HUES64 (cell line): Measurements from ENCODE around the gene SH3BP1.
A peak's percentile ranks its signal among the peaks of the same experiment; 100 is the strongest.

Experiments used
- H3K27ac ChIP-seq: 2 replicates; pipeline ENCODE4 v1.7.0; 2013; ENCODE audit warnings: low read depth, low read length, inconsistent platforms
- H3K27me3 ChIP-seq: 2 replicates; pipeline ENCODE4 v1.6.1; 2013; ENCODE audit warnings: mild to moderate bottlenecking, low read length; ENCODE audit not compliant: insufficient read depth
- H3K36me3 ChIP-seq: 2 replicates; pipeline ENCODE4 v1.6.1; 2013; ENCODE audit warnings: mild to moderate bottlenecking, low read length; ENCODE audit not compliant: insufficient read depth
- H3K4me1 ChIP-seq: 2 replicates; pipeline ENCODE4 v1.6.1; 2013; ENCODE audit warnings: mild to moderate bottlenecking, low read length, moderate library complexity; ENCODE audit not compliant: insufficient read depth
- H3K4me3 ChIP-seq: 2 replicates; pipeline ENCODE4 v1.5.1; 2013; ENCODE audit warnings: mild to moderate bottlenecking, low read length, moderate library complexity
- H3K9ac ChIP-seq: 2 replicates; pipeline ENCODE4 v1.6.1; 2013; ENCODE audit warnings: mild to moderate bottlenecking, low read depth, low read length
- H3K9me3 ChIP-seq: 2 replicates; pipeline ENCODE4 v1.6.1; 2013; ENCODE audit warnings: low read depth, low read length; ENCODE audit not compliant: insufficient read depth
- WGBS: fragments of 150-250, 120-280 bp; methylation state at CpG from one replicate; pipeline ENCODE4 v1.1.7; 2013; ENCODE audit warnings: missing lambda C conversion rate; 5-methylcytosine and 5-hydroxymethylcytosine counted together

Gene SH3BP1

GRCh38 chr22:37675930-37676735 lies 36.7 kb downstream of the SH3BP1 start:
- H3K27me3 ChIP-seq: no peaks in the 10 kb centered on the region
- H3K36me3 ChIP-seq: no peaks in the 10 kb centered on the region
- WGBS: 34% methylated on average over 13 of the region's 17 CpGs
- H3K9ac ChIP-seq: no peak overlapping the region
- peak overlapping the region; percentile 59 for H3K4me3 ChIP-seq
- peaks cover 5% of the 10 kb centered on the region for H3K4me1 ChIP-seq
- peak overlapping the region; percentile 44; the same call in 1 of the 2 replicates for H3K27ac ChIP-seq
- H3K9me3 ChIP-seq: no peaks in the 10 kb centered on the region

- H3K9ac ChIP-seq: no peak overlapping the region
- WGBS: 2% methylated on average over 42 of the region's 42 CpGs
Measured at GRCh38 chr22:37676736-37677492, 37.4 kb downstream of the SH3BP1 start.

GRCh38 chr22:37677493-37677974 lies 38.1 kb downstream of the SH3BP1 start:
- Histone ChIP-seq H3K36me3 (no peaks in the 10 kb centered on the region), H3K9me3 (no peaks in the 10 kb centered on the region), H3K27me3 (no peaks in the 10 kb centered on the region), H3K27ac (0 out of 2 replicates have a peak overlapping the region, but pooled peaks have one; percentile 39), H3K4me3 (peak overlapping the region; percentile 59), H3K9ac (no peak overlapping the region), H3K4me1 (peaks cover 5% of the 10 kb centered on the region)
- 74% methylated on average over 12 of the region's 15 CpGs for WGBS

More at GRCh38 chr22:37676736-37677492, 37.4 kb downstream of the SH3BP1 start:
- Histone ChIP-seq H3K27ac (peak overlapping the region; percentile 44; the same call in 1 of the 2 replicates), H3K9me3 (no peaks in the 10 kb centered on the region), H3K36me3 (no peaks in the 10 kb centered on the region), H3K27me3 (no peaks in the 10 kb centered on the region), H3K4me3 (peak overlapping the region; percentile 59), H3K4me1 (peaks cover 5% of the 10 kb centered on the region)

- no peak overlapping the region for H3K9ac ChIP-seq
- no peaks in the 10 kb centered on the region for H3K36me3 ChIP-seq
- H3K27ac ChIP-seq: no peak overlapping the region
- WGBS: 80% methylated on average over 18 of the region's 18 CpGs
- H3K4me3 ChIP-seq: no peak overlapping the region
- H3K9me3 ChIP-seq: no peaks in the 10 kb centered on the region
- no peaks in the 10 kb centered on the region for H3K27me3 ChIP-seq
- peaks cover 5% of the 10 kb centered on the region for H3K4me1 ChIP-seq
Measured at GRCh38 chr22:37678372-37678771, 38.9 kb downstream of the SH3BP1 start.

GRCh38 chr22:37679670-37680069 lies 40.2 kb downstream of the SH3BP1 start:
- H3K27me3 ChIP-seq: no peaks in the 10 kb centered on the region
- H3K4me3 ChIP-seq: no peak overlapping the region
- H3K9ac ChIP-seq: no peak overlapping the region
- no peaks in the 10 kb centered on the region for H3K36me3 ChIP-seq
- 87% methylated on average over 8 of the region's 8 CpGs for WGBS
- H3K9me3 ChIP-seq: no peaks in the 10 kb centered on the region
- peaks cover 5% of the 10 kb centered on the region for H3K4me1 ChIP-seq
- no peak overlapping the region for H3K27ac ChIP-seq

- Histone ChIP-seq H3K4me3 (no peak overlapping the region), H3K9me3 (no peaks in the 10 kb centered on the region), H3K9ac (no peak overlapping the region), H3K36me3 (no peaks in the 10 kb centered on the region), H3K27me3 (no peaks in the 10 kb centered on the region), H3K27ac (no peak overlapping the region), H3K4me1 (no peaks in the 10 kb centered on the region; the same call in 1 of the 2 replicates)
- WGBS: 92% methylated on average over 7 of the region's 7 CpGs
Measured at GRCh38 chr22:37680191-37680851, 40.9 kb downstream of the SH3BP1 start.

- 92% methylated on average over 2 of the region's 2 CpGs for WGBS
Measured at GRCh38 chr22:37681001-37681424, 41.5 kb downstream of the SH3BP1 start.

GRCh38 chr22:37681556-37682049 lies 42.1 kb downstream of the SH3BP1 start:
- Histone ChIP-seq H3K27me3 (no peaks in the 10 kb centered on the region), H3K9me3 (no peaks in the 10 kb centered on the region), H3K36me3 (no peaks in the 10 kb centered on the region), H3K4me1 (no peaks in the 10 kb centered on the region; the same call in 1 of the 2 replicates), H3K4me3 (no peak overlapping the region), H3K27ac (no peak overlapping the region), H3K9ac (no peak overlapping the region)
- WGBS: 40% methylated on average over 6 of the region's 6 CpGs

More at GRCh38 chr22:37681001-37681424, 41.5 kb downstream of the SH3BP1 start:
- Histone ChIP-seq H3K9me3 (no peaks in the 10 kb centered on the region), H3K4me3 (no peak overlapping the region), H3K9ac (no peak overlapping the region), H3K27me3 (no peaks in the 10 kb centered on the region), H3K27ac (no peak overlapping the region), H3K4me1 (no peaks in the 10 kb centered on the region; the same call in 1 of the 2 replicates), H3K36me3 (no peaks in the 10 kb centered on the region)

- WGBS: 84% methylated on average over 16 of the region's 16 CpGs
- Histone ChIP-seq H3K27ac (no peak overlapping the region), H3K4me1 (no peaks in the 10 kb centered on the region), H3K9me3 (no peaks in the 10 kb centered on the region), H3K27me3 (no peaks in the 10 kb centered on the region), H3K36me3 (peaks cover 17% of the 10 kb centered on the region), H3K9ac (no peak overlapping the region), H3K4me3 (no peak overlapping the region)
Measured at GRCh38 chr22:37684803-37685615, 45.5 kb downstream of the SH3BP1 start.
